CD4-positive, alpha-beta T cell treated with Interleukin-2 at 100 ng/mL for 4 hours (primary cell): ENCODE measurements around the gene ASH1L.
A peak's percentile ranks its signal among the peaks of the same experiment; 100 is the strongest.
"Not testable (repeated sequence)": the region's sequence is repeated elsewhere in the genome, so short reads cannot be mapped to it uniquely, and the experiment has no call there.

ENCODE experiments used
- DNase-seq: peaks from one replicate; pipeline ENCODE4 v3.0.0-alpha.2; 2020; ENCODE audit warnings: low spot score

The ASH1L gene

GRCh38 chr1:155555915-155556314, 6.7 kb downstream of the ASH1L start:
- DNase-seq: no peak

- no peak for DNase-seq
Observed at GRCh38 chr1:155553349-155553748, 9.3 kb downstream of the ASH1L start.

- DNase-seq: no peak
Observed at GRCh38 chr1:155548706-155549105, 13.9 kb downstream of the ASH1L start.

- no peak for DNase-seq
Observed at GRCh38 chr1:155540000-155540874, 22.4 kb downstream of the ASH1L start.

GRCh38 chr1:155537193-155537592, 25.4 kb downstream of the ASH1L start:
- no peak for DNase-seq

GRCh38 chr1:155531624-155532023, 31.0 kb downstream of the ASH1L start:
- no peak for DNase-seq

GRCh38 chr1:155529929-155530328, 32.7 kb downstream of the ASH1L start:
- DNase-seq: no peak

GRCh38 chr1:155529109-155529508, 33.5 kb downstream of the ASH1L start:
- no peak for DNase-seq

- DNase-seq: no peak
Observed at GRCh38 chr1:155527677-155528076, 34.9 kb downstream of the ASH1L start.

- DNase-seq: no peak
Observed at GRCh38 chr1:155526356-155526755, 36.2 kb downstream of the ASH1L start.

GRCh38 chr1:155522069-155522468, 40.5 kb downstream of the ASH1L start:
- no peak for DNase-seq

- no peak for DNase-seq
Observed at GRCh38 chr1:155518484-155518883, 44.1 kb downstream of the ASH1L start.

- DNase-seq: peak; percentile 30
Observed at GRCh38 chr1:155514582-155515187, 47.9 kb downstream of the ASH1L start.

- no peak for DNase-seq
Observed at GRCh38 chr1:155513300-155513916, 49.2 kb downstream of the ASH1L start.

GRCh38 chr1:155511385-155511784, 51.2 kb downstream of the ASH1L start:
- DNase-seq: not testable (repeated sequence)

GRCh38 chr1:155509064-155509463, 53.5 kb downstream of the ASH1L start:
- DNase-seq: no peak

- DNase-seq: no peak
Observed at GRCh38 chr1:155507945-155508344, 54.7 kb downstream of the ASH1L start.

- DNase-seq: not testable (repeated sequence)
Observed at GRCh38 chr1:155505963-155506362, 56.6 kb downstream of the ASH1L start.

- peak; percentile 34 for DNase-seq
Observed at GRCh38 chr1:155504207-155504606, 58.4 kb downstream of the ASH1L start.

- DNase-seq: no peak
Observed at GRCh38 chr1:155499953-155500639, 62.5 kb downstream of the ASH1L start.

- DNase-seq: no peak
Observed at GRCh38 chr1:155499263-155499662, 63.3 kb downstream of the ASH1L start.

GRCh38 chr1:155493595-155493994, 69.0 kb downstream of the ASH1L start:
- not testable (repeated sequence) for DNase-seq
